ENCODE results near the gene PXDN.

PXDN gene

DNA sequence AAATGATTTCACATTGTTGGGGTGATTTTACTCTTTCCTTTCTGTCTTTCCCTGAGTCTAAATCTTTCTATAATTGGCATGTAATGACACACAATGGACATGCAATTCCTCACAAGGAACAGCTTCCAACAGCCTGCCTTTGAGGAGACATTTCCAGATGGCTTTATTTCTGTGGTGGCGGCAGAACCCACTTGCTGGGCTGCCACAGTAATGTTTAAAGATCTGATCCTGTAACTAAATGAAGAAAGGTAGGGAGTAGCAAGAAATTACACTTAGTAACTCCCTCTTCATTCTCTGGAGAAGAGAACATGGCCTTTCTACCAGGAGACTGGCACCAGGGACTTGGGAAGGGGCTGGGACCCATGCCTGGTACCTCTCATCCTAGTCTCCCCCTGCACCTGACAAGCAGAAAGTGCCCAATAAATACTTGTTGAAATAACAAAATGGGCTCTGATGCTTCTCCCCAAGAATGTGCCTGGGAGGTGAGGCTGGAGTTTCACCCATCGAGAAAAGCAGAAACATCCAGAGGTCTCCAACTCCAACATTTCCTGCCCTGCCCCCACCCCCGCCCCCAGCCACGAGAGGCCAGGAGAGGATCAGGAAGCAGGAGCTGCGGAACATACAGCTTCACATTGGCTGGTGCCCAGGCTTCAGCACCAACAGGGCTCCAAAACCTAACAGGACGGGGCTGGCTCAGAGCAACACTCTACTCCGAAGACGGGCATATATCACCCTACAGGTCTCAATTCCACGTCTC, 92.1 kb downstream of the PXDN start:
- TF ChIP-seq CTCF (IDR thresholded peaks at IDR 0.05; ENCODE audit: low read depth, low read length), result peak; percentile 7
- no peak overlapping the region for H3K4me3 ChIP-seq (ENCODE audit: low read depth, low read length)
- peak; percentile 64 for DNase-seq (ENCODE audit: low read depth, low spot score)
- in situ Hi-C loops (cut with HindIII; ENCODE audit: low sequenced_read_pairs), result no loop called here

DNA sequence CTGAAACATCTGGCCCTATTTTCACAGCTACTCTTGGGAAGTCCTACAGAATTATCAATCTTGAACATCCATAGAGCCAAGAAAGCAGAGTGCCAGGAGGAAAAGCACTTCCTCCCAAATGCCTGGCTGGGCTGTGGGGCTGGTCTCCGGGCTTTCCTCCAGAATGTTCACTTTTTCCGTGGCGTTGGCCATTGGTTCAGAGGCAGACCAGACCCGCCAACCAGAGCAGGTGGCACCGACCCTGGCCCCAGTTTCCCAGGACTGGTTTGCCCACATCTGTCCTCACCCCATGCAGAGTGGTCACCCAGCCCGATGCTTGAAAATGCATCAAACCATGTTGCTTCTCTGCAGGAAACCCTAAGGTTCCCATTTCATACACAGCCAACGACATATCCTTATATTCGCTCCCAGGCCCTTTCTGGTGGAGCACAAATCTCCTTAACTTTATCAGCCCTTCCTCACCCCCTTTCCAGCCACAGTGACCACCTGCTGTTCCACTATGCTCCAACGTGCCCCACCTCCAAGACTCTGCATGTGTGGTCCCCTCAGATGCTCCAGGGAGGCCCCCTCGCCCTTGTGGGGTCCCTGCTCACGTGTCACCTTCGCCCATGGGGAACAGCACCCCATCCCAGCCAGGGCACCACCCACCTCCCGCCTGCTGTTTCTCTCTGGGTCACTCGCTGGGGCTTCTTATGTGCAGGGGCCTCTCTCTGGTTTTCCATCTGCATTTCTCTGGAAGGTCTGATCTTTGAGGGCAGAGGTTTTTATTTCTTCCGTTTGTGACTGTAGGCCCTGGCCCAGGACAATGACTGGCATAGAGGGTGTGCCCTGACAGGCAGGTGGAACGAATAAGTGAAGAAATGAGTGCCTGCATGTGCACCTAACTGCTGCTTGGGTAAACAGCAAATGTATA, 92.9 kb downstream of the PXDN start:
- H3K4me3 ChIP-seq (ENCODE audit: low read depth, low read length), result no peak overlapping the region
- TF ChIP-seq CTCF (IDR thresholded peaks at IDR 0.05; ENCODE audit: low read depth, low read length), result no peak
- no peak for DNase-seq (ENCODE audit: low read depth, low spot score)
- in situ Hi-C loops (cut with HindIII; ENCODE audit: low sequenced_read_pairs), result no loop called here

DNA sequence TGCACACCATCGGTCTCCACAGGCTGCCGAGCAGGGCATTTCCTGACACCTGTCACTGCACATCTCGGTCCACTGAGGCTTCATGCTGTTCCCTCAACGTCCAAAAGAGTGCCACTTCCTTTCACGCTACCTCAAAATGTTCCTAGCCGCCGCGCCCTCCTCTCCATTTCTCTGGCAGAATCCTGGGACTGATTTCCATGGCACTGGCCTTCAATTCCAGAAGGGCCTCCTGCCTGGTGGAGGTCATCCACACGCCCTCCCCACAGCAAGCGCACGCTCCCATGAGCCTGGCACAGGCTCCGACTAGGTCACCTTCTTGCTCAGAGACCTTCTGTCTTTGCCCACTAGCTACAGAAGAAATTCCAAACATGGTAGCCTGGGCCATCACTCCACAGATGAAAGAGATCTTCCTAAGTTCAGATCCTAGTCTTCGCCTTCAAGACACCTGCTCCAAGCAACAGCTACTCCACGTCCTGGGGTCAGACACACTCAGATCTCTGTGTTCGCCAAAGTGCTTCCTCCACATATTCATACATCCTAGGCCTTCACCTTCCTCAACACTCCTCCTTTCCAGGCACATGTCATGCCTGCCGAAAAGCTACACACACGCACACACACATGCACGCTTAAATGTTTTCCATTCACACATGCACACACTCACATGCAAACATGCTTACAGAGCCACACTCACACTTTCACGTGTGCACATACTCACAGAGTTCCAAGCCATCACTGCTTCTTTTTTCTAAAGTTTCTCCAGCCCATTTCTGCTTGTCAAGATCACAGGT, 94.0 kb downstream of the PXDN start:
- DNase-seq (ENCODE audit: low read depth, low spot score), result no peak
- no peak overlapping the region for H3K4me3 ChIP-seq (ENCODE audit: low read depth, low read length)
- no peak for TF ChIP-seq CTCF (IDR thresholded peaks at IDR 0.05; ENCODE audit: low read depth, low read length)
- in situ Hi-C loops (cut with HindIII; ENCODE audit: low sequenced_read_pairs), result no loop called here

- no peak overlapping the region for H3K4me3 ChIP-seq (ENCODE audit: low read depth, low read length)
- no peak for DNase-seq (ENCODE audit: low read depth, low spot score)
- TF ChIP-seq CTCF (IDR thresholded peaks at IDR 0.05; ENCODE audit: low read depth, low read length), result no peak
- in situ Hi-C loops (cut with HindIII; ENCODE audit: low sequenced_read_pairs), result no loop called here
Measured at GRCh38 chr2:1649103-1650084, 94.9 kb downstream of the PXDN start.

DNA sequence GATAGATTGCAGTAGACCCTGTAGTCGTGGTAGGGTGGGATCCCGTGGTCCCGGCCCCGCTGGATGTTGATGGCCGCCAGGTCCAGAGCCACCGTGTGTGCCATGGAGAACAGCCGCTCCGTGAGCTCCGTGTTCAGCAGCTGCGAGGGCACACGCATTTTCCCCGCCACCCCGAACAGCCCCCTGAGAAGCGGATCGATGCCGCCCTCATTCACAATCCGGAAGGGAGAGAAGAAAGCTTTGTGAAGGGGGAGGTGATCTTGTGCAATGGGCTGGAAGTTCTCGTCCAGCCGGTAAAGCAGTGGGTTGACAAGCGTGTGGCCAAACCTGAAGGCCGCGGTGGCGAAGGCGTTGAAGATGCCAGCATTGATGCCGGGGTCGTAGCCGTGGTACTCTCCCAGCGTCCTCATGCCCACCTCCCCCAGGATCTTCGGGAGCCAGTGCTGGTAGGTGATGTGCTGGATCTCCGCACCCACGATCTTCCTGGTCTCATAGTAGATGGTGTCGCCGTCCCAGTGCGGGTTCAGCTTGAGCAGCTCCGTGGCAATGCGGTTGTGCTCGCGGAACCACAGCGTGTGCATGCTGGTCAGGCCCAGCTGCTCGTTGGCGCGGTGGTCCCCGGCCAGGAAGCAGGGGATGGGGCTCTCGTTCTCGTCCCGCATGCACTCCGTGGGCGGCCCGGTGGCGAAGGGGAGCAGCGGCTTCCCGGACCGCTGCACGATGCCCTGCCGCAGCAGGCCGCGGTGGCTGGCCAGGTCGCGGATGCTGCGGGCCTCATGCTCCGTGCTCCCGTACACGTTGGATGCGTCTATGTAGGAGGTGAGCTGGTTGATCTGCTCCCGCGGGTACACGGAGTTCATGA, 95.8 kb downstream of the PXDN start:
- DNase-seq (ENCODE audit: low read depth, low spot score), result no peak
- TF ChIP-seq CTCF (IDR thresholded peaks at IDR 0.05; ENCODE audit: low read depth, low read length), result no peak
- no peak overlapping the region for H3K4me3 ChIP-seq (ENCODE audit: low read depth, low read length)
- in situ Hi-C loops (cut with HindIII; ENCODE audit: low sequenced_read_pairs), result no loop called here
